OCI-LY1 (cell line): Measurements from ENCODE around the gene MED25.

ENCODE experiments used
- EZH2 ChIP-seq: fragments of 200-600 bp; sonication (generic), shearing (Covaris generic); IDR thresholded peaks from 2 replicates; pipeline ENCODE4 v1.8.0; 2017; ENCODE audit warnings: borderline replicate concordance, mixed run types, mild to moderate bottlenecking, antibody characterized with exemption, low read length, moderate library complexity, mixed read lengths
- TF ChIP-seq, protein P1 (sequence below): fragments of 200-600 bp; sonication (generic), shearing (Covaris generic); IDR thresholded peaks from 2 replicates; pipeline ENCODE4 v1.5.1; 2017; ENCODE audit warnings: mild to moderate bottlenecking, antibody characterized with exemption, low read length, moderate library complexity, mixed read lengths

DNA sequence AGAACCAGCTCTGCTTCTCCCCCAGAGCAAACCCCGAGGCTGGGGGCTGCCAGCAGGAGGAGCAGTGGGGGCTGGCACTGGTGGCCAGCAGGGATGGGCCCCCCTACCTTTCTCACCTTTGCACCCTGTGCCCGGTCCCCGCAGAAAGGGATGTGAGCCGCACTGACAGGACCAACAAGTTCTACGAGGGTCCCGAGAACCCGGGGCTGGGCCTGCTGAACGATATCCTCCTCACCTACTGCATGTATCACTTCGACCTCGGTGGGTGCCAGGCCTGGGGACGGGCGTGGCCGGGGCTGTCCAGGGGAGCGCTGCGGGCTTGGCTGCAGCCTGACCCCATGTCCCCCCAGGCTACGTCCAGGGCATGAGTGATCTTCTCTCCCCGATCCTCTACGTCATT lies 66.0 kb downstream of the MED25 start:
- TF ChIP-seq, protein P1, sequence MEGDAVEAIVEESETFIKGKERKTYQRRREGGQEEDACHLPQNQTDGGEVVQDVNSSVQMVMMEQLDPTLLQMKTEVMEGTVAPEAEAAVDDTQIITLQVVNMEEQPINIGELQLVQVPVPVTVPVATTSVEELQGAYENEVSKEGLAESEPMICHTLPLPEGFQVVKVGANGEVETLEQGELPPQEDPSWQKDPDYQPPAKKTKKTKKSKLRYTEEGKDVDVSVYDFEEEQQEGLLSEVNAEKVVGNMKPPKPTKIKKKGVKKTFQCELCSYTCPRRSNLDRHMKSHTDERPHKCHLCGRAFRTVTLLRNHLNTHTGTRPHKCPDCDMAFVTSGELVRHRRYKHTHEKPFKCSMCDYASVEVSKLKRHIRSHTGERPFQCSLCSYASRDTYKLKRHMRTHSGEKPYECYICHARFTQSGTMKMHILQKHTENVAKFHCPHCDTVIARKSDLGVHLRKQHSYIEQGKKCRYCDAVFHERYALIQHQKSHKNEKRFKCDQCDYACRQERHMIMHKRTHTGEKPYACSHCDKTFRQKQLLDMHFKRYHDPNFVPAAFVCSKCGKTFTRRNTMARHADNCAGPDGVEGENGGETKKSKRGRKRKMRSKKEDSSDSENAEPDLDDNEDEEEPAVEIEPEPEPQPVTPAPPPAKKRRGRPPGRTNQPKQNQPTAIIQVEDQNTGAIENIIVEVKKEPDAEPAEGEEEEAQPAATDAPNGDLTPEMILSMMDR = no peak
- no peak for TF ChIP-seq EZH2
